ENCODE measurements around the gene PNMA6E. TPM values are rescaled to one million over a fixed set of nuclear protein-coding genes. Genes with fewer than 3 reads are reported as not detected.

The PNMA6E gene
- total and polyA plus RNA-seq, 2 donors (not counting 3 experiments of a cell fraction or from before 2014, with no cell fraction given): not detected

- Histone ChIP-seq H3K79me2 (ENCODE audit: control insufficient read depth, insufficient read depth, low read length) (no peaks in the 10 kb centered on the region), H3K4me2 (ENCODE audit: insufficient read depth, low read length) (no peak overlapping the region), H3K9ac (replicated peaks; ENCODE audit: extremely low read depth, insufficient read depth, low read length) (no peak overlapping the region), H3K4me1 (ENCODE audit: control insufficient read depth, extremely low read depth, insufficient read depth, low read length) (no peaks in the 10 kb centered on the region), H3K27ac (ENCODE audit: insufficient read depth, low read depth, low read length) (no peak overlapping the region), H3K27me3 (ENCODE audit: control insufficient read depth in 2 of 2, insufficient read depth in 2 of 2, low read length in 2 of 2) (no peaks in the 10 kb centered on the region), H3K4me3 (replicated peaks in 1 of 3; ENCODE audit: insufficient read depth in 1 of 3, low read depth in 1 of 3, low read length in 3 of 3) (no peak overlapping the region), H2AFZ (ENCODE audit: low read depth, low read length) (no peak overlapping the region), H3K36me3 (ENCODE audit: control insufficient read depth in 2 of 2, extremely low read depth in 1 of 2, insufficient read depth in 2 of 2, low read length in 2 of 2) (no peaks in the 10 kb centered on the region), H4K20me1 (replicated peaks; ENCODE audit: control insufficient read depth, extremely low read depth, insufficient read depth, low read length) (no peaks in the 10 kb centered on the region), H3K9me1 (replicated peaks; ENCODE audit: control insufficient read depth, extremely low read depth, insufficient read depth, low read length) (no peaks in the 10 kb centered on the region), H3K9me3 (replicated peaks; ENCODE audit: control insufficient read depth, insufficient read depth, low read length) (no peaks in the 10 kb centered on the region)
- DNase-seq (ENCODE audit: low read depth, low spot score) (no peak), FAIRE-seq (no peak)
- CTCF ChIA-PET: no interaction called here
- intact Hi-C loops (cut with micrococcal nuclease): no loop called here
- POLR2A ChIA-PET: no interaction called here
- dilution Hi-C loops (cut with MboI; ENCODE audit: extremely low pct_ligation_motif_present, low sequenced_read_pairs): no loop called here
- BruUV-seq (replicated peaks): no TSS peak
- TF ChIP-seq GATA2 (IDR thresholded peaks at IDR 0.05; ENCODE audit: insufficient read depth, insufficient read length, low read depth, low read length): no peak
- no peak for TF ChIP-seq MAX (IDR thresholded peaks at IDR 0.05; ENCODE audit: insufficient read depth, insufficient read length)
- TF ChIP-seq MYC (IDR thresholded peaks at IDR 0.05; ENCODE audit: low read depth, low read length): no peak
- TF ChIP-seq CTCF (IDR thresholded peaks at IDR 0.05; ENCODE audit: extremely low read depth in 1 of 2, insufficient read depth in 1 of 2, low read depth in 1 of 2, low read length in 2 of 2): no peak
- no peak for TF ChIP-seq POLR2A (IDR thresholded peaks at IDR 0.05; ENCODE audit: low read depth, low read length)
- no peak for TF ChIP-seq POLR2AphosphoS5 (IDR thresholded peaks at IDR 0.05; ENCODE audit: insufficient read depth, low read depth, low read length)
- no peak for TF ChIP-seq FOS (IDR thresholded peaks at IDR 0.05; ENCODE audit: borderline replicate concordance, insufficient read depth, low read length)
- no peak for TF ChIP-seq EZH2 (IDR thresholded peaks at IDR 0.05; ENCODE audit: borderline replicate concordance, low read depth, low read length, severe bottlenecking)
- no peak for TF ChIP-seq JUN (IDR thresholded peaks at IDR 0.05; ENCODE audit: borderline replicate concordance, insufficient read depth, insufficient read length, low read depth)
Observed at GRCh38 chrX:153395613-153396319, 5.4 kb downstream of the PNMA6E start.
